K562 (cell line): ENCODE data around the gene TJP2. TPM values are rescaled to one million over a fixed set of nuclear protein-coding genes. Genes with fewer than 3 reads are reported as not detected.
A peak's percentile ranks its signal among the peaks of the same experiment; 100 is the strongest.

Experiments
- BDP1 ChIP-seq: IDR thresholded peaks from 3 replicates; pipeline ENCODE4 v1.6.1; 2011; ENCODE audit not compliant: insufficient read length, insufficient read depth
- BRCA1 ChIP-seq, 2 experiments: fragments of 450-650 bp in 1 of 2; sonication (generic) in 1 of 2; formaldehyde crosslinking in 1 of 2; IDR thresholded peaks; 2 replicates each; pipeline versions ENCODE4 v1.5.0 to v1.6.1; 2017 to 2020; ENCODE audit warnings: mild to moderate bottlenecking in 1 of 2, missing genetic modification reagents in 1 of 2
- C11orf30 ChIP-seq: fragments of 450-650 bp; IDR thresholded peaks from 2 replicates; pipeline ENCODE4 v1.6.1; 2016; ENCODE audit warnings: low read depth, mild to moderate bottlenecking
- EP300 ChIP-seq: IDR thresholded peaks from 2 replicates; pipeline ENCODE4 v1.6.1; 2012; ENCODE audit warnings: low read length, improper control_type of control experiment
- FOXA3 ChIP-seq, 2 experiments: fragments of 450-650 bp in 1 of 2; sonication (generic) in 1 of 2; formaldehyde crosslinking; IDR thresholded peaks in 1 of 2; conservative IDR thresholded peaks in 1 of 2; 2 replicates each; pipeline versions ENCODE4 v1.4.0 to v1.8.0; 2020 to 2022; ENCODE audit warnings: mild to moderate bottlenecking in 2 of 2, missing genetic modification reagents in 1 of 2
- FOXM1 ChIP-seq, 2 experiments: fragments of 450-650 bp in 1 of 2; sonication (generic) in 1 of 2; formaldehyde crosslinking in 1 of 2; IDR thresholded peaks; 2 replicates each; pipeline versions ENCODE4 v1.6.1 to v1.9.0; 2017 to 2022; ENCODE audit warnings: low read depth in 2 of 2, mild to moderate bottlenecking in 2 of 2, missing genetic modification reagents in 1 of 2, moderate library complexity in 1 of 2
- HLTF ChIP-seq: fragments of 450-650 bp; IDR thresholded peaks from 2 replicates; pipeline ENCODE4 v1.6.1; 2016
- LEF1 ChIP-seq: fragments of 450-650 bp; IDR thresholded peaks from 2 replicates; pipeline ENCODE4 v1.6.1; 2016; ENCODE audit warnings: mild to moderate bottlenecking
- MCM3 ChIP-seq: fragments of 450-650 bp; IDR thresholded peaks from 2 replicates; pipeline ENCODE4 v1.6.1; 2016
- MTA2 ChIP-seq: fragments of 450-650 bp; IDR thresholded peaks from 2 replicates; pipeline ENCODE4 v1.6.1; 2016; ENCODE audit warnings: low read depth
- NFE2 ChIP-seq: IDR thresholded peaks from 2 replicates; pipeline ENCODE4 v1.6.1; 2014; ENCODE audit warnings: antibody characterized with exemption, low read depth
- NFIX ChIP-seq: fragments of 250-450 bp; sonication (Bioruptor Pico); IDR thresholded peaks from 2 replicates; pipeline ENCODE4 v1.4.0; 2020; ENCODE audit warnings: low read depth, mild to moderate bottlenecking, moderate library complexity
- SAFB2 ChIP-seq: fragments of 200-400 bp; formaldehyde crosslinking; IDR thresholded peaks from 2 replicates; pipeline ENCODE4 v1.6.1; 2018; ENCODE audit warnings: borderline replicate concordance, low read length, low read depth, moderate library complexity; ENCODE audit not compliant: severe bottlenecking
- TARDBP ChIP-seq: fragments of 450-650 bp; IDR thresholded peaks from 2 replicates; pipeline ENCODE4 v1.6.1; 2016
- XRCC3 ChIP-seq: fragments of 450-650 bp; IDR thresholded peaks from 2 replicates; pipeline ENCODE4 v1.6.1; 2017; ENCODE audit warnings: mild to moderate bottlenecking, moderate library complexity
- XRCC4 ChIP-seq: IDR thresholded peaks from one replicate; pipeline ENCODE4 v1.6.1; 2011; ENCODE audit not compliant: insufficient read depth, insufficient read length; ENCODE audit errors: extremely low read depth
- ZZZ3 ChIP-seq: fragments of 450-650 bp; IDR thresholded peaks from 2 replicates; pipeline ENCODE4 v1.6.1; 2016; ENCODE audit warnings: antibody characterized with exemption, mild to moderate bottlenecking, moderate library complexity
- polyA plus RNA-seq, 8 experiments: library from polyadenylated mRNA; depleted of rRNA in 4 of 8; stranded (reverse) in 5 of 8; unstranded in 3 of 8; fragments of >200 nt; fragmentation: Nextera tagmentation in 2 of 8; fragmentation: Illumina TruSeq in 1 of 8; extraction: Ambion mirVana in 2 of 8; extraction: Trizol in 1 of 8; gene quantifications; 2 replicates each; pipeline versions ENCODE4 v1.2.1 to v1.2.3, GENCODE V29; 2011 to 2014; ENCODE audit warnings: inconsistent platforms in 1 of 8, missing spikeins in 1 of 8
- total RNA-seq, 7 experiments: library from RNA; depleted of rRNA in 6 of 7; stranded (reverse); fragments of >200 nt in 6 of 7; fragmentation: Illumina TruSeq in 2 of 7; extraction: Trizol in 2 of 7; gene quantifications; 2 replicates each; pipeline versions ENCODE4 v1.2.1 to v1.2.3, GENCODE V29; 2011 to 2021; ENCODE audit warnings: low replicate concordance in 1 of 7
- TF ChIP-seq, protein P1 (sequence below), 2 experiments: fragments of 450-650 bp; IDR thresholded peaks; 2 replicates each; pipeline ENCODE4 v1.6.1; 2016; ENCODE audit warnings: mild to moderate bottlenecking in 2 of 2, borderline replicate concordance in 1 of 2, low read depth in 1 of 2, moderate library complexity in 1 of 2
- TF ChIP-seq, protein P2 (sequence below): fragments of 450-650 bp; IDR thresholded peaks from 2 replicates; pipeline ENCODE4 v1.7.0; 2016; ENCODE audit warnings: borderline replicate concordance
- TF ChIP-seq, protein P3 (sequence below): sonication (generic); formaldehyde crosslinking; IDR thresholded peaks from 2 replicates; pipeline ENCODE4 v1.8.0; 2022; ENCODE audit warnings: mild to moderate bottlenecking, missing genetic modification reagents

The TJP2 gene
- total and polyA plus RNA-seq, 9 of the 15 experiments (the other 6 are each of a cell fraction or from before 2014, with no cell fraction given) = 4.0 to 24.1 (median 16.8) TPM

DNA sequence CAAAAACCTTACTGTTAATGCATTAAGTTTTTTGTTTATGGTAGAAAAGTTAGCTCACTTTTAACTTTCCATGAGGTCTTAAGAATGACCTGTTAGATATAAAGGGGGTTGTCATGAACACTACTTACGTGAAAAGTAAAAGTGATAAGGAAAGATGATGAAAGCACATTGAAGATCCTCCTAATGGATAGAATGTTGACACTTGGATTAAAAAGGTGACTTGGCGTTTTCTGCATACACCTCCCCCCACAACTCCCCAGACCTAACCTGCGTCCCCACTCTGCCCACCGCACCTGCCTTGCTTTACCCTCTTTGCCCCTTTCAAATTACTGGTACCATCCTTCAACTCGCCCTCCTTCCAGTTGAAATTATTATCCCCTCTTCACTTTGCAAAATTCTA, 32.0 kb downstream of the TJP2 start (continued):
- TF ChIP-seq, protein P1, sequence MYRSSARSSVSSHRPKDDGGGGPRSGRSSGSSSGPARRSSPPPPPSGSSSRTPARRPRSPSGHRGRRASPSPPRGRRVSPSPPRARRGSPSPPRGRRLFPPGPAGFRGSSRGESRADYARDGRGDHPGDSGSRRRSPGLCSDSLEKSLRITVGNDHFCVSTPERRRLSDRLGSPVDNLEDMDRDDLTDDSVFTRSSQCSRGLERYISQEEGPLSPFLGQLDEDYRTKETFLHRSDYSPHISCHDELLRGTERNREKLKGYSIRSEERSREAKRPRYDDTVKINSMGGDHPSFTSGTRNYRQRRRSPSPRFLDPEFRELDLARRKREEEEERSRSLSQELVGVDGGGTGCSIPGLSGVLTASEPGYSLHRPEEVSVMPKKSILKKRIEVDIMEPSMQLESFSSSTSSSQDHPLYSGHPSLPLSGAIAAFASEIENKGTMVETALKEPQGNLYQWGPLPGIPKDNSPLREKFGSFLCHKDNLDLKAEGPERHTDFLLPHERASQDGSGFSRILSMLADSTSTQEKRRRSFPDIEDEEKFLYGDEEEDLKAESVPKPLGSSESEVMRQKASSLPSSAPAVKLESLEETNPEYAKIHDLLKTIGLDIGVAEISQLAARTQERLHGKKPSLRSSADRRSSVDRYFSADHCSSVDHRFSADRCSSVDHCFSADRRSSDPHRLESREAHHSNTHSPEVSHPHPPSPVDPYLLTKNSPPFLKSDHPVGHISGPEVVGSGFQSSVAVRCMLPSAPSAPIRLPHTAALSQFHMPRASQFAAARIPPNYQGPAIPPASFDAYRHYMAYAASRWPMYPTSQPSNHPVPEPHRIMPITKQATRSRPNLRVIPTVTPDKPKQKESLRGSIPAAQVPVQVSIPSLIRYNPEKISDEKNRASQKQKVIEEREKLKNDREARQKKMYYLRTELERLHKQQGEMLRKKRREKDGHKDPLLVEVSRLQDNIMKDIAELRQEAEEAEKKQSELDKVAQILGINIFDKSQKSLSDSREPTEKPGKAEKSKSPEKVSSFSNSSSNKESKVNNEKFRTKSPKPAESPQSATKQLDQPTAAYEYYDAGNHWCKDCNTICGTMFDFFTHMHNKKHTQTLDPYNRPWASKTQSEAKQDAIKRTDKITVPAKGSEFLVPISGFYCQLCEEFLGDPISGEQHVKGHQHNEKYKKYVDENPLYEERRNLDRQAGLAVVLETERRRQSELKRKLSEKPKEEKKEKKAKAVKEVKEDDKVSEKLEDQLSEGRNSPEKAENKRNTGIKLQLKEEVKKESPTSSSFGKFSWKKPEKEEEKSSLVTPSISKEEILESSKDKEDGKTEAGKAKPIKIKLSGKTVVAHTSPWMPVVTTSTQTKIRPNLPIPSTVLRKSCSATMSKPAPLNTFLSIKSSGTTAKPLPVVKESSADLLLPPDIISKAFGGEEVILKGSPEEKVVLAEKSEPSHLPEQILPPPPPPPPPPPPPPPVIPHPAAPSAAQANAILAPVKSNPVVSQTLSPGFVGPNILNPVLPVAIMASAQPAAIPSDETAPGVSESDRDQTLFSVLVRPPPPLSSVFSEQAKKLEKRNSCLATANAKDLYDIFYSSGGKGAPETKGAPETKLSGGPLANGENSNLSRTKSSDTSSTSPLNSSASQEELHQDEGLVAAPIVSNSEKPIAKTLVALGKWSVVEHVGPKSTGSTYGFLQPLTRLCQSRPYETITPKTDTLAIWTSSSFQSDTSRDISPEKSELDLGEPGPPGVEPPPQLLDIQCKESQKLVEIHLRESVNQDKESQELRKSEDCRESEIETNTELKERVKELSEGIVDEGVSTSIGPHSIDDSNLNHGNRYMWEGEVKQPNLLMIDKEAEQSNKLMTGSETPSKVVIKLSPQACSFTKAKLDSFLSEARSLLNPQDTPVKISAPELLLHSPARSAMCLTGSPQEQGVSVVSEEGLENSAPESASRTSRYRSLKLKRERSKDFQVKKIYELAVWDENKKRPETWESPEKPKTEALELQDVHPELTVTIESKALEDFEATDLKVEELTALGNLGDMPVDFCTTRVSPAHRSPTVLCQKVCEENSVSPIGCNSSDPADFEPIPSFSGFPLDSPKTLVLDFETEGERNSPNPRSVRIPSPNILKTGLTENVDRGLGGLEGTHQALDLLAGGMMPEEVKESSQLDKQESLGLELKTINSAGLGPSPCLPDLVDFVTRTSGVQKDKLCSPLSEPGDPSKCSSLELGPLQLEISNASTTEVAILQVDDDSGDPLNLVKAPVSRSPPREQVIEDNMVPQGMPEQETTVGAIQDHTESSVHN (IDR thresholded peaks at IDR 0.05; ENCODE audit: borderline replicate concordance in 1 of 2, low read depth in 1 of 2) = 0 out of 4 replicates have a peak, but pooled peaks of 1 of the 2 experiments have one; percentile 30
- TF ChIP-seq NFIX (CRISPR knock-in tag) = no peak
- TF ChIP-seq BRCA1 (IDR thresholded peaks at IDR 0.05) = no peak
- TF ChIP-seq BRCA1 (CRISPR knock-in tag; IDR thresholded peaks at IDR 0.05) = no peak
- no peak for TF ChIP-seq FOXM1 (IDR thresholded peaks at IDR 0.05; ENCODE audit: low read depth)
- no peak for TF ChIP-seq FOXM1 (CRISPR knock-in tag; IDR thresholded peaks at IDR 0.05; ENCODE audit: low read depth)
- TF ChIP-seq XRCC3 = no peak
- TF ChIP-seq MTA2 = no peak
- no peak for TF ChIP-seq XRCC4
- peak; percentile 81 for TF ChIP-seq NFE2
- peak; percentile 87 for TF ChIP-seq C11orf30
- TF ChIP-seq SAFB2 = no peak
- peak; percentile 52; the same call in 1 of the 2 replicates for TF ChIP-seq EP300
- no peak for TF ChIP-seq ZZZ3
- TF ChIP-seq TARDBP = no peak
- TF ChIP-seq, protein P2, sequence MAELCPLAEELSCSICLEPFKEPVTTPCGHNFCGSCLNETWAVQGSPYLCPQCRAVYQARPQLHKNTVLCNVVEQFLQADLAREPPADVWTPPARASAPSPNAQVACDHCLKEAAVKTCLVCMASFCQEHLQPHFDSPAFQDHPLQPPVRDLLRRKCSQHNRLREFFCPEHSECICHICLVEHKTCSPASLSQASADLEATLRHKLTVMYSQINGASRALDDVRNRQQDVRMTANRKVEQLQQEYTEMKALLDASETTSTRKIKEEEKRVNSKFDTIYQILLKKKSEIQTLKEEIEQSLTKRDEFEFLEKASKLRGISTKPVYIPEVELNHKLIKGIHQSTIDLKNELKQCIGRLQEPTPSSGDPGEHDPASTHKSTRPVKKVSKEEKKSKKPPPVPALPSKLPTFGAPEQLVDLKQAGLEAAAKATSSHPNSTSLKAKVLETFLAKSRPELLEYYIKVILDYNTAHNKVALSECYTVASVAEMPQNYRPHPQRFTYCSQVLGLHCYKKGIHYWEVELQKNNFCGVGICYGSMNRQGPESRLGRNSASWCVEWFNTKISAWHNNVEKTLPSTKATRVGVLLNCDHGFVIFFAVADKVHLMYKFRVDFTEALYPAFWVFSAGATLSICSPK = no peak
- TF ChIP-seq FOXA3 (CRISPR knock-in tag; conservative IDR thresholded peaks at IDR 0.05 in 1 of 2, IDR thresholded peaks at IDR 0.05 in 1 of 2) = peak in 1 of 2 experiments; percentile 45; a peak in 1 of 4 replicates
- TF ChIP-seq BDP1 = no peak
- TF ChIP-seq LEF1 = peak; percentile 60; the same call in 1 of the 2 replicates
- TF ChIP-seq HLTF = no peak
- TF ChIP-seq, protein P3, sequence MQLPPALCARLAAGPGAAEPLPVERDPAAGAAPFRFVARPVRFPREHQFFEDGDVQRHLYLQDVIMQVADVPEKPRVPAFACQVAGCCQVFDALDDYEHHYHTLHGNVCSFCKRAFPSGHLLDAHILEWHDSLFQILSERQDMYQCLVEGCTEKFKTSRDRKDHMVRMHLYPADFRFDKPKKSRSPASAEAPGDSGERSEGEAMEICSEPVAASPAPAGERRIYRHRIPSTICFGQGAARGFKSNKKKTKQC (CRISPR knock-in tag) = no peak
- no peak for TF ChIP-seq MCM3
